Fibroblast of villous mesenchyme (primary cell): ENCODE data around the gene CCDC86. TPM values are rescaled to one million over a fixed set of nuclear protein-coding genes. Genes with fewer than 3 reads are reported as not detected.

Experiments
- DNase-seq: peaks from one replicate; pipeline ENCODE4 v3.0.0-alpha.2; 2010; ENCODE audit warnings: low read depth
- H3K4me3 ChIP-seq: 2 replicates; pipeline ENCODE4 v1.5.1; 2011; ENCODE audit warnings: low read depth, mild to moderate bottlenecking, low read length
- total RNA-seq: library from RNA; depleted of rRNA; stranded (reverse); fragments of >200 nt; gene quantifications from 2 replicates; pipeline ENCODE4 v1.2.3, GENCODE V29; 2012
- TF ChIP-seq, protein P1 (sequence below): IDR thresholded peaks from 2 replicates; pipeline ENCODE4 v1.5.1; 2012; ENCODE audit warnings: low read depth, mild to moderate bottlenecking, low read length; ENCODE audit not compliant: insufficient read depth

The CCDC86 gene
- total RNA-seq, 1 donor = 11.2 TPM

DNA sequence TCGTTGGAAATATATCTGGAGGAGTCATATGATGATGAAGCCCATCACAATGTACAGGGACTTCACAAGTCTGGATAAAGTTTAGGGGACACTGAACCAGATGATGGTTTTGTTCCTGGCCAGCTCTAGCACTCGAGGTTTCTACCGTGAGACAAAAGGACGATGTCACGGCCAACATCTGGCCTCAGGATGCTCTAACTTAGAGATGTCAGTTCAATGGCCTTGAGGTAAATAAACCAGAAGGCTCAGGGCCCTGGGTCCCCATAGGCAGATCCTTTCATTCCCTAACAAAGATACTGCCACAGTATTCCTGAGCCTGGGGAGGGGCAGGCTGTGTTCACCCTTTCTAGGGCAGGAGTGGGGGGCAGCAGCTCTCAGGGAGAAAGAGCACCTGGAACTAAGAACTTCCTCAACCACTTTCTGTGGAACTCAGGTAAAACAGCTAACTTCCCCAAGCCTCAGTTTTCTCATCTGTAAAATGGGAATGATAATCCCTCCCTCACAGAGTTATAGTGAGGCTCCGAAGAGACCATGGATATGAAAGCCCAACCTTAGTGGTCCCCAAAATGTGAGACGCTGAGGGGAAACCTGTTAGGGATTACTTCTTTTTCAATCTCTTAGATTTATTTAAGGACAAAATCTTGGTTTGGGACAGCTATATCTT is 38.5 kb upstream of the CCDC86 start:
- TF ChIP-seq, protein P1, sequence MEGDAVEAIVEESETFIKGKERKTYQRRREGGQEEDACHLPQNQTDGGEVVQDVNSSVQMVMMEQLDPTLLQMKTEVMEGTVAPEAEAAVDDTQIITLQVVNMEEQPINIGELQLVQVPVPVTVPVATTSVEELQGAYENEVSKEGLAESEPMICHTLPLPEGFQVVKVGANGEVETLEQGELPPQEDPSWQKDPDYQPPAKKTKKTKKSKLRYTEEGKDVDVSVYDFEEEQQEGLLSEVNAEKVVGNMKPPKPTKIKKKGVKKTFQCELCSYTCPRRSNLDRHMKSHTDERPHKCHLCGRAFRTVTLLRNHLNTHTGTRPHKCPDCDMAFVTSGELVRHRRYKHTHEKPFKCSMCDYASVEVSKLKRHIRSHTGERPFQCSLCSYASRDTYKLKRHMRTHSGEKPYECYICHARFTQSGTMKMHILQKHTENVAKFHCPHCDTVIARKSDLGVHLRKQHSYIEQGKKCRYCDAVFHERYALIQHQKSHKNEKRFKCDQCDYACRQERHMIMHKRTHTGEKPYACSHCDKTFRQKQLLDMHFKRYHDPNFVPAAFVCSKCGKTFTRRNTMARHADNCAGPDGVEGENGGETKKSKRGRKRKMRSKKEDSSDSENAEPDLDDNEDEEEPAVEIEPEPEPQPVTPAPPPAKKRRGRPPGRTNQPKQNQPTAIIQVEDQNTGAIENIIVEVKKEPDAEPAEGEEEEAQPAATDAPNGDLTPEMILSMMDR = no peak
- no peak for DNase-seq
- H3K4me3 ChIP-seq = no peak overlapping the region

DNA sequence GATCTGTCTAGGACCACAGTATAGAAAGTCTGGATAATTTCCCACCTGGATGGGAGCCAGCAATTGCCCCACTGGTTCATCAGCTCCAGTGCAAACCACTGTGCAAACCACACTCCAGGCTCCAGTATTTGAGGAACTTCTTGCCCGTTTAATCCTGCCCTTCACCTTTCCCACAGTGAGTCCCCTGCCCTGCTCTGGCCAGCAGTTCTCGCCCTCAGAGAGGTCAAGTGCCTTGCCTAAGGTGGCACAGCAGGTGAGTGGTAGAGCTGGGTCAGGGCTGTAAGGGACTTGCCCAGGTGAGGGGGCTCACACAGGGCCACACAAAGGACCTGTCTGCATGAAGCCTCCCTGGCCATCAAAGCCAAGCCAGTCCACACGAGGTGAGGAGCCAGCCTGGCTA is 32.7 kb upstream of the CCDC86 start:
- no peak overlapping the region for H3K4me3 ChIP-seq
- no peak for DNase-seq
- TF ChIP-seq, protein P1 = no peak

DNA sequence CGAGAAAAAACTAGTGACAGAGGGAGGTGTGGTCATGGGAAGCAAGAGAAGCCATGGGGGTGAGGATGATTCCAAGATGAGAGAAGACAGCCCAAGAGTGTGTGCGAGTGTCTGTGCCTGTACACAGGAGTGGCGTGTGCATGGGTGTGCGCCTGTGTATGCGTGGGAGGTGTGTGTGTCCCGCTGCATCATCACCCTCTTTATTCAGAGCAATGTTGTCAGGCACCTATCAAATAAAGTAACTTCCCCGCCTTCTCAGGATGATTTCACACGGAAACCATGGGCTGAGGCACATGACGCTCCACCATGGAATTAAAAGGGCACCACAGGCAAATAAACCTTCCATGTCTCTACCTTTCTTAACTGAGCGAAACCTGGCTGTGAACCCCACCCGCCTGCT is 32.2 kb upstream of the CCDC86 start:
- DNase-seq = no peak
- TF ChIP-seq, protein P1 = no peak
- H3K4me3 ChIP-seq = no peak overlapping the region

DNA sequence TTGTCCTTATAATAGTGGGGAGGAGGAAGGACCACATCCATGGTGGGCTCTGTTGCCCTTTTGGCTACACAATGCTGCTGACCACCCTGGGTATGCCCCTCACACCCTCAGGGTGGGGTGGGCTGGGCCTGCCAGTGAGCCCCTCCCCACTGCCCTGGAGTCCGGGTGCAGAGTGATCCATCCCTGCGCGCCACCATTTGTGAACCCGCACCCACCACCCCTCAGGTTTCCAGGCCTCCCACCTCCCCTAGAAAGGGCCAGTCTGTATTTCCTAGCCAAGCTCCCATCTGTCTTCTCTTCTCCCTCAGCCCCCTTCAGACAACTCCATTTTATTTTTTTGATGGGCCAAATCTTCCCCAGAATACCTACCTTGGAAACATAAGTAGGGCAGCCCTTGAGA is 31.8 kb upstream of the CCDC86 start:
- DNase-seq = no peak
- TF ChIP-seq, protein P1 = no peak
- no peak overlapping the region for H3K4me3 ChIP-seq

DNA sequence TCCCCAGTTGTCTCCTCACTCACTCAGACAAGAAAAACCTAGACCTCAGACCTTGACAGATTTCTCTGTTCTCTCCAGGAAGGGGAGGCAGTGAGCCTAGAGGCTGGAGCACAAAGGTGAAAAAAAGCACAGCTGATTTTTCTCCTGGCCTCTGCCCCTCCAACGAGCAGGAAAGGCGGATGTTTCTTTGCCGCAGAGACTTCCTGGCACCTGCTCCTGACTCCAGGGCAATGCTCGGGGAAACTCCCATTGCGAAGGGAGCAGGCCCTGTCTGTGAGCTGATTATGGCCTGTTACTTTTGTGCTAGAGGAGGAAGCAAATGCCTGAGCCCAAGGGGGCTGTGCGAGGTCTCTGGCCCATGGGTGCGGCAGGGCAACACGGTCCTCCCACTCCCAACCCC is 31.3 kb upstream of the CCDC86 start:
- TF ChIP-seq, protein P1 = no peak
- no peak for DNase-seq
- no peak overlapping the region for H3K4me3 ChIP-seq

DNA sequence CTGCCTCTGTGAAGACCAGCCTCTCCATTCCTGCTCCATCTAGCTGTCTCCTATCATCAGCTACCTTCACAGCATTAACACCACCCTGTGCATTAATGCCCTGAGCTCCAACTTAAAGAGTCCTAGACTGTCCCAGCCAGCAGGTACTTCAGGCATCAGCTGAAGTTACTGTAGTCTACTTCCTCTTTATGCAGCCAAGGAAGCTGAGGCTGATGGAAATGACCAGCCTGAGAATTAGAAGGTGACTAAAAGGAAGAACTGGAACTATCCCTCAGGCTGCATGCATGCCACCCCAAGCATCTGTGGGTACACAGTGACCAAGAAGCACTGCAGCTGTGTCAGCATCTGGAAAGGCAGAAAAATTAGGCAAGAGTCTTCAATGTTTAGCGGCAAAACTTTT is 28.6 kb upstream of the CCDC86 start:
- TF ChIP-seq, protein P1 = no peak
- DNase-seq = no peak
- no peak overlapping the region for H3K4me3 ChIP-seq

DNA sequence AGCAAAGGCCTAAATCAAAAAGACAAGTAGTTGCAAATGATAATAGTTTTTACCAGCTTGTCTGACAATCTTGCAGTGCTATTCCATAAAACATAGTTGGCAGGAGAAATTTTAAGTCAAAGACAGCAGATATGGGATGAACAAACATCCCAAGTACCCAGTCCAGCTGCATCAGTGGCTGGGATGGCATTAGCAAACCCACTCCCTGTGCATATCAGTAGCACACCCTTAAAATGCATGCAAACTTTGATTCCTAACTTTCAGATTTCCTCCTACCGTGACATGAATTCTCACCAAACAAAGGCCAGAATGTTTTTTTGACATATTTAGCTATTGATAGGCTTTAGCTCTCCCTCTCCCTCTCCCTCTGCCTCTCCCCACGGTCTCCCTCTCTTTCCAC is 27.8 kb upstream of the CCDC86 start:
- H3K4me3 ChIP-seq = no peak overlapping the region
- TF ChIP-seq, protein P1 = no peak
- no peak for DNase-seq
